Measurements from ENCODE around the gene STRN3.

GRCh38 chr14:31025367-31026076 lies 657 bp downstream of the STRN3 start, which contains the start of gene AP4S1:
- TF ChIP-seq, protein P1, sequence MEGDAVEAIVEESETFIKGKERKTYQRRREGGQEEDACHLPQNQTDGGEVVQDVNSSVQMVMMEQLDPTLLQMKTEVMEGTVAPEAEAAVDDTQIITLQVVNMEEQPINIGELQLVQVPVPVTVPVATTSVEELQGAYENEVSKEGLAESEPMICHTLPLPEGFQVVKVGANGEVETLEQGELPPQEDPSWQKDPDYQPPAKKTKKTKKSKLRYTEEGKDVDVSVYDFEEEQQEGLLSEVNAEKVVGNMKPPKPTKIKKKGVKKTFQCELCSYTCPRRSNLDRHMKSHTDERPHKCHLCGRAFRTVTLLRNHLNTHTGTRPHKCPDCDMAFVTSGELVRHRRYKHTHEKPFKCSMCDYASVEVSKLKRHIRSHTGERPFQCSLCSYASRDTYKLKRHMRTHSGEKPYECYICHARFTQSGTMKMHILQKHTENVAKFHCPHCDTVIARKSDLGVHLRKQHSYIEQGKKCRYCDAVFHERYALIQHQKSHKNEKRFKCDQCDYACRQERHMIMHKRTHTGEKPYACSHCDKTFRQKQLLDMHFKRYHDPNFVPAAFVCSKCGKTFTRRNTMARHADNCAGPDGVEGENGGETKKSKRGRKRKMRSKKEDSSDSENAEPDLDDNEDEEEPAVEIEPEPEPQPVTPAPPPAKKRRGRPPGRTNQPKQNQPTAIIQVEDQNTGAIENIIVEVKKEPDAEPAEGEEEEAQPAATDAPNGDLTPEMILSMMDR (IDR thresholded peaks at IDR 0.05): no peak
- TF ChIP-seq POLR2A (IDR thresholded peaks at IDR 0.05): no peak
